ENCODE measurements around the gene SIGLEC7. TPM values are rescaled to one million over a fixed set of nuclear protein-coding genes. Genes with fewer than 3 reads are reported as not detected.

SIGLEC7 gene
- total RNA-seq, 1 donor from 2014 or later: not detected

- no peak overlapping the region for H3K4me3 ChIP-seq (ENCODE audit: low read depth, low read length)
- H3K36me3 ChIP-seq (ENCODE audit: control insufficient read depth, insufficient read depth, low read length): no peaks in the 10 kb centered on the region
- DNase-seq (ENCODE audit: low read depth): no peak
- no peaks in the 10 kb centered on the region for H3K27me3 ChIP-seq (ENCODE audit: control insufficient read depth, insufficient read depth, low read length)
- TF ChIP-seq CTCF (IDR thresholded peaks at IDR 0.05; ENCODE audit: insufficient read depth, low read length, poor library complexity, severe bottlenecking): no peak
Measured at GRCh38 chr19:51129716-51130115, 12.4 kb upstream of the SIGLEC7 start.

- no peaks in the 10 kb centered on the region for H3K36me3 ChIP-seq (ENCODE audit: control insufficient read depth, insufficient read depth, low read length)
- H3K27me3 ChIP-seq (ENCODE audit: control insufficient read depth, insufficient read depth, low read length): no peaks in the 10 kb centered on the region
- no peak for DNase-seq (ENCODE audit: low read depth)
- H3K4me3 ChIP-seq (ENCODE audit: low read depth, low read length): no peak overlapping the region
- TF ChIP-seq CTCF (IDR thresholded peaks at IDR 0.05; ENCODE audit: insufficient read depth, low read length, poor library complexity, severe bottlenecking): no peak
Measured at GRCh38 chr19:51131780-51132680, 10.1 kb upstream of the SIGLEC7 start.

GRCh38 chr19:51135004-51135403, 7.1 kb upstream of the SIGLEC7 start:
- no peak for TF ChIP-seq CTCF (IDR thresholded peaks at IDR 0.05; ENCODE audit: insufficient read depth, low read length, poor library complexity, severe bottlenecking)
- H3K4me3 ChIP-seq (ENCODE audit: low read depth, low read length): no peak overlapping the region
- no peaks in the 10 kb centered on the region for H3K36me3 ChIP-seq (ENCODE audit: control insufficient read depth, insufficient read depth, low read length)
- no peaks in the 10 kb centered on the region for H3K27me3 ChIP-seq (ENCODE audit: control insufficient read depth, insufficient read depth, low read length)
- DNase-seq (ENCODE audit: low read depth): no peak

GRCh38 chr19:51135986-51136762, 5.9 kb upstream of the SIGLEC7 start:
- Histone ChIP-seq H3K27me3 (ENCODE audit: control insufficient read depth, insufficient read depth, low read length) (no peaks in the 10 kb centered on the region), H3K4me3 (ENCODE audit: low read depth, low read length) (no peak overlapping the region), H3K36me3 (ENCODE audit: control insufficient read depth, insufficient read depth, low read length) (no peaks in the 10 kb centered on the region)
- TF ChIP-seq CTCF (IDR thresholded peaks at IDR 0.05; ENCODE audit: insufficient read depth, low read length, poor library complexity, severe bottlenecking): no peak
- DNase-seq (ENCODE audit: low read depth): no peak

GRCh38 chr19:51136851-51137551, 5.1 kb upstream of the SIGLEC7 start:
- no peak for DNase-seq (ENCODE audit: low read depth)
- H3K27me3 ChIP-seq (ENCODE audit: control insufficient read depth, insufficient read depth, low read length): no peaks in the 10 kb centered on the region

More at GRCh38 chr19:51136851-51137551, 5.1 kb upstream of the SIGLEC7 start:
- Histone ChIP-seq H3K36me3 (ENCODE audit: control insufficient read depth, insufficient read depth, low read length) (no peaks in the 10 kb centered on the region), H3K4me3 (ENCODE audit: low read depth, low read length) (no peak overlapping the region)
- no peak for TF ChIP-seq CTCF (IDR thresholded peaks at IDR 0.05; ENCODE audit: insufficient read depth, low read length, poor library complexity, severe bottlenecking)
